Measurements from ENCODE around the gene SDHD.
"Not testable (repeated sequence)": the region's sequence is repeated elsewhere in the genome, so short reads cannot be mapped to it uniquely, and the experiment has no call there.

SDHD gene

DNA sequence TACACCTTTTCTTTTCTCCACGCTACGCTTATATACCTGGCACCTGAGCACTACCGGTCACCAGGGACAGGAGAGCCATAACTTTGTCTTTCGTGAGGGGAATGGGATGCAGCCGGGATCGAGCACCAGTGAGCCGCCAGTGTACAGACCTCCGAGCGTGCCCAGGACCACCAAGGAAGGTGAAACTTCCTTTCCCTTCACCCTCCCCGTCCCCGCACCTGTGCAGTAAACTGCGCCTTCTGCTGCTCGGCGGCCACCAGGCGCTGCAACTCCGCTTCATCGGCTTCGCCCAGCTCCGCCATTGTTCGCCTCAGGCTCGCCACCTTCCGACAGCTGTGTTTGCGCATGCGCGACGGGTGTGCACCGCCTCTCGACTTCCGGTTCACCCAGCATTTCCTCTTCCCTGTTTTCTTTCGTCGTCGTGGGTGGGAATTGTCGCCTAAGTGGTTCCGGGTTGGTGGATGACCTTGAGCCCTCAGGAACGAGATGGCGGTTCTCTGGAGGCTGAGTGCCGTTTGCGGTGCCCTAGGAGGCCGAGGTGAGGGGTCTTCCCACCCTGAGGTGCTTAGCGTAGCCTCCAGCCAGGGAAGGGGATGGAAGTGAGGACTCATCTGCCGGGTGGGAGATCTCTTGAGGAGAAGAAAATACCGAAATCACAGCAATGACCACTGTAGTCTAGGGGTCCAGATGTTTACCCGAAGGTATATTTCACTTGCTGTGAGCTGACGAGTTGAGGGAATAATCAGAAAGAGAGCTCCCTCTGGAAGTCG, at the start of gene SDHD, which contains the start of gene TIMM8B:
Gene SDHD (plus strand): TSS at position 452 of the 770 bp plus-strand sequence. CDS start 35 bp downstream, at position 487.
Gene TIMM8B (minus strand): TSS at position 335 of the 770 bp plus-strand sequence. CDS start 33 bp downstream, at position 302.
- peak; percentile 93 for DNase-seq

- no peak for DNase-seq
Observed at GRCh38 chr11:112037527-112037926, 49.1 kb upstream of the SDHD start.

GRCh38 chr11:112042161-112042960, 44.3 kb upstream of the SDHD start:
- DNase-seq = no peak

GRCh38 chr11:112042961-112043304, 43.7 kb upstream of the SDHD start:
- DNase-seq = no peak

DNA sequence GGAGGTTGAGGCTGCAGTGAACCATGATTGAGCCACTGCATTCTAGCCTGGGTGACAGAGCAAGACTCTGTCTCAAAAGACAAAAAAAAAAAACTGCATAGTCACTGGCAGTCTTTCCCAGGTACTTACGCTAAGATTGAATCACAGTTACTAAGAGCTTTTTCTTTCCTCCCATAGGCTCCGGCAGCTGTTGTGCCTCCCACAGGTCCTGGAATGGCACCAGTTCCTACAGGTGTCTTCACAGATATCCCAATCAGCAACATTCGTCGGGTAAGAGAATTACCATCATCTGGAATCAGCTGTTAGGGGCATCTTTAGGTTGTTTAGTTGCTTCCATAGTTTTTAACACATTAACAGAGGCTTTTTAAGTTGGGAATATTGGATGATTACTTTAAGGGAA, 41.7 kb upstream of the SDHD start:
- no peak for DNase-seq

- not testable (repeated sequence) for DNase-seq
Observed at GRCh38 chr11:112046647-112047046, 40.0 kb upstream of the SDHD start.

GRCh38 chr11:112048256-112048655, 38.4 kb upstream of the SDHD start:
- not testable (repeated sequence) for DNase-seq

GRCh38 chr11:112049777-112050176, 36.9 kb upstream of the SDHD start:
- DNase-seq = no peak

DNA sequence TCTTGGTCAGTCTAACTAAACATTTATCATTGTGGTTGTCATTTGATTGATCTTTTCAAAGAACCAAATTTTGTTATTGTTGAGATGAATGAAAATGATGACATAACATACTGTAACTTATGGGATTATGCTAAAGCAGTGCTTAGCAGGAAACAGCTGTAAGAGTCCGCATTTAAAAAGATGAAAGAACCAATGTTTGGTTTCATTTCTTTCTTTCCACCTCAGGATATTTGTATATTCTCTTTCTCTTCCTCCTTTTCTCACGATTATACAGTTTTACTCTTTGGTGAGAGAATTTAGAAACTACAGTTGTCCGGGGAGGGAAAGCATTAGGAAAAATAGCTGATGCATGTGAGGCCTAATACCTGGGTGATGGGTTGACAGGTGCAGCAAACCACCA, 36.0 kb upstream of the SDHD start:
- DNase-seq = no peak

- no peak for DNase-seq
Observed at GRCh38 chr11:112051768-112052167, 34.9 kb upstream of the SDHD start.

DNA sequence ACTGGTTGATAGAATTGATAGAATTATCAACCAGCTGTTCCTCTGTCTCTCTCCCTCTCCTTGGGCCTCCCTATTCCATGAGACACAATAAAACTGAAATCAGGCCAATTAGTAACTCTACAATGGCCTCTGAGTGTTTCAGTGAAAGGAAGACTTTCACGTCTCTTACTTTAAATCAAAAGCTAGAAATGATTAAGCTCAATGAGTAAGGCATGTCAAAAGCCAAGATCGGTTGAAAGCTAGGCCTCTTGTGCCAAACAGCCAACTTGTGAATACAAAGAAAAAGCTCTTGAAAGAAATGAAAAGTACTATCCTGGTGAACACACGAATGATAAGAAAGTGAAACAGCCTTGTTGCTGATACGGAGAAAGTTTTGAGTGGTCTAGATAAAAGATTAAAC, 29.5 kb upstream of the SDHD start:
- DNase-seq = no peak

- DNase-seq = no peak
Observed at GRCh38 chr11:112058103-112058502, 28.6 kb upstream of the SDHD start.

DNA sequence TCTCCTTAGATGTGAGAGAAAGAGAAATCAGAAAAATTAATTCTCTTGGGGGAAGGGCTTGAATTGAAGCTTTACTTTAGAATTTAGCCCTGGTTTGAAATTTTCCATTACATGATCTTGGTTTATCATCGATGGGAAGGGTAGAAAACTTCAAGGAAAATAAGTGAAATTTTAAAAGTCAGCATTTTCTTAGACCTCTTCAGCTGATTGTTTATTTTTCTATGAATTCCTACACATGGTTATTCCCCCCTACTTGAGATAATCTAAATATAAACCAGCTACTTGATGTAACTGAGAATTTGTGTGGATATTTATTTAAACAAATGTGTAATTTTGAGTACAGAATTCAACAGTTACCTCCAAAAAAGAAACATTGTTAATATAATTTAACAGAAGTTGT, 23.8 kb upstream of the SDHD start:
- DNase-seq = no peak

GRCh38 chr11:112073941-112074811, 12.5 kb upstream of the SDHD start, which contains the start of the genes NKAPD1 and PIH1D2:
Gene NKAPD1, plus strand, starts transcription at chr11:112074299. Its CDS starts 1,276 bp downstream, at chr11:112075575.
Gene PIH1D2, minus strand, starts transcription at chr11:112074017. Its CDS starts 843 bp downstream, at chr11:112073174.
- DNase-seq = peak; percentile 72

DNA sequence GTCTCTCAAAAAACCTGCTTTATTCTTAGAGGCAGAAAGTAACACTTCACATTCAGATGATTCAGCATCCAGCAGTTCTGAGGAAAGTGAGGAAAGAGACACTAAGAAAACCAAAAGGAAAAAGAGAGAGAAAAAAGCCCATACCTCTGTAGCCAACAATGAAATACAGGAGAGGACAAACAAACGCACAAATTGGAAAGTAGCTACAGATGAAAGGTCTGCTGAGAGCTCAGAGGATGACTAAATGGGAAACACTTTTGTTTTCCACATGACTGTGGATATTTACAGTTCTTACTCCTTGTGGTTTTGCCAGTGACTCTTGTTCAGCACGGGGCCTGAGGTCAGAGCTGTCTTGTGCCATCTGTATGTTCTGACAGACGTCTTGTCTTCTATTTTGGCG, 3.9 kb upstream of the SDHD start:
- no peak for DNase-seq

- DNase-seq = peak; percentile 32 to 33
Observed at GRCh38 chr11:112085822-112086421, 751 bp upstream of the SDHD start.

DNA sequence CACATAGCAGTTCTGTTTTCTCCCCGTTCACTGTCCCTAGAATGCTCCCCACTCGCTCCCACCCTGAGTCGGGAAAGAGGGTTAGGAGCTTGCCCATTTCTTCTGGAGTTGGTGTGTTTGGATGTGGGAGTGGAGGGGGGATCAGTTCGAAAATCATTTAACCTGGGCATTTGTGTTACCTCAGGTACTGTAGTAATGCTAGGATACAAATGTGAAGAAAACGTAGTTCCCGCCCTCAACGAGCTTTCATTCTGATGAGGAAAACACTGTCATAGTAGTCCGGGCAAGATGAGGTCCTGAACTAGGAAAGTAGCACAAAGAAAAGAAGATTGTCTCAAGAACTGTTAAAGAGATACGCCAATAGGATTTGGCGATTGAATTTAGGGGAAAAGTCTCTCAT, 539 bp downstream of the SDHD start:
- DNase-seq = no peak

- not testable (repeated sequence) for DNase-seq
Observed at GRCh38 chr11:112095302-112095701, 8.6 kb downstream of the SDHD start.

- no peak for DNase-seq
Observed at GRCh38 chr11:112096194-112096593, 9.5 kb downstream of the SDHD start.

DNA sequence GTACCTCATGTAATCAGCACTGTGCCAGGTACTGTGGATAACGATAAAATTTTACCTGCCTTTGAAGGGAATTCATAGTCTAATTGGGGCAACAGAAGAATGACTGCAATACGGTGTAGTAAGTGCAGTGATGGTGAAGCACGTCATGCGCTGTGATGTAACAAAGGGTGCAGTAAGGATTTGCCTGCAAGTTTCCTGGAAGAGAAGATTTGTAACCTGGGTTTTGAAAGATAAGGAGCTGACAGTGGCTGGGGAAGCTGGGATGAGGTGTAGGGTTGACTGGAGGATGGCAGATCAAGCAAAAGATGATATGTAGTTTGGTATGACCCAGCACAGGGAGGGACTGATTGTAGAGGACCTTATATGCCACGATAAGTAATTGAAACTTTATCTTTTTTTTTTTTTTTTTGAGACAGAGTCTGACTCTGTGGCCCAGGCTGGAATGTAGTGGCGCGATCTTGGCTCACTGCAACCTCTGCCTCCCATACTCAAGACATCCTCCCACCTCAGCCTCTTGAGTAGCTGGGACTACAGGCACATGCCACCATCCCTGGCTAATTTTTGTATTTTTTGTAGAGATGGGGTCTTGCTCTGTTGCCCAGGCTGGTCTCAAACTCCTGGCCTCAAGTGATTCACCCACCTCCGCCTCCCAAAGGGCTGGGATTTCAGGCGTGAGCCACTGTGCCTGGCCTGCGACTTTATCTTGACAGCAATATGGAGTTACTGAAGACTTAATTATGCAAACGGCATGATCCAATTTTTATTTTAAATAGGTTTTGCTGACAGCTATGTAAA, 11.3 kb downstream of the SDHD start:
- DNase-seq = no peak

DNA sequence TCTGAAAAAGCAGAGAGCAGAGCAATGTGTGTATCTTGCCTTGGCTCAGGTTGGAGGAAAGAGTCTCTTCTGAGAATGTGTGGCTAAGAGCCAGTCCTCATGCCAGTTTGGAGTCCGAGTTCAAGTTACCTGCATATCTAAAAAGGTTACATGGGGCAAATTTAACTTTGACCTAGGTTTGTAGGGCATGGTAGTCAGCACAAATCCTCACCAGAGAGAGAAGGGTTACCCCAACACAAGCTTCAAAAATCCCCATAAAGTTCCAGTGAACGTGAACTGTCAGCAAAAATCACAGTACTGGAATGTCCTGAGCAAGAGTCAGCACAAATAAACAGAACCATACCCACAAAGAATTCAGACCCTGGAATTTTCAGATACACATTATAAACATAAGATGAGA, 13.8 kb downstream of the SDHD start:
- no peak for DNase-seq

DNA sequence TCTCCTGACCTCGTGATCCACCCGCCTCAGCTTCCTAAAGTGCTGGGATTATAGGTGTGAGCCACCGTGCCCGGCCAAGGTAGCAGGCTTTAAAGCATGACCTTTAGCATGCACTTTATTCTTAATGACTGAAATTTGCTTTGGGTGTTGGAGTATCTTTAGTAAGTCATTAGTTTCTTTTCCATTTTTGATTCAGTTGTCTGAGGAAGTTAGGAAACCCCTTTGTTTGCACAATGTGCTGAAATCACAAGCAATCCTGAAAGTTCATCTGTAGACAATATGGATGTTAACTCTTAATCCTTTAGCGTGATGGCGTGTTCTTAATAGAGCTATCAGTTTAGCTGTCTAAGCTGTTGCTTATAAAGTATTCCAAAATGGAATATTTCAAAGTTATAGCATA, 16.8 kb downstream of the SDHD start:
- no peak for DNase-seq
